ENCODE data around the gene DSTN. TPM values are rescaled to one million over a fixed set of nuclear protein-coding genes. Genes with fewer than 3 reads are reported as not detected.

The DSTN gene
- total RNA-seq, 1 donor from 2014 or later = 233 TPM

- Mint-ChIP-seq H3K4me3 (ENCODE audit: unreplicated experiment) (peak overlapping the region; percentile 10), H3K36me3 (ENCODE audit: unreplicated experiment) (no peaks in the 10 kb centered on the region), H3K27ac (ENCODE audit: unreplicated experiment) (peak overlapping the region; percentile 91), H3K27me3 (ENCODE audit: unreplicated experiment) (no peaks in the 10 kb centered on the region), H3K9me3 (ENCODE audit: unreplicated experiment) (peaks cover 2% of the 10 kb centered on the region), H3K4me1 (ENCODE audit: low read depth, unreplicated experiment) (peaks cover 45% of the 10 kb centered on the region)
- DNase-seq = peak; percentile 9
- no peak for TF ChIP-seq CTCF (IDR thresholded peaks at IDR 0.05; ENCODE audit: partially characterized antibody, unreplicated experiment)
Measured at GRCh38 chr20:17646209-17646960, 76.5 kb downstream of the DSTN start.

- DNase-seq = peak; percentile 38
- no peaks in the 10 kb centered on the region for H3K36me3 Mint-ChIP-seq (ENCODE audit: unreplicated experiment)
- H3K4me3 Mint-ChIP-seq (ENCODE audit: unreplicated experiment) = peak overlapping the region; percentile 10
- H3K27me3 Mint-ChIP-seq (ENCODE audit: unreplicated experiment) = no peaks in the 10 kb centered on the region
- peaks cover 2% of the 10 kb centered on the region for H3K9me3 Mint-ChIP-seq (ENCODE audit: unreplicated experiment)
- H3K27ac Mint-ChIP-seq (ENCODE audit: unreplicated experiment) = peak overlapping the region; percentile 91
- H3K4me1 Mint-ChIP-seq (ENCODE audit: low read depth, unreplicated experiment) = peaks cover 45% of the 10 kb centered on the region
- TF ChIP-seq CTCF (IDR thresholded peaks at IDR 0.05; ENCODE audit: partially characterized antibody, unreplicated experiment) = no peak
Measured at GRCh38 chr20:17646961-17647301, 77.1 kb downstream of the DSTN start.

- peak overlapping the region; percentile 91 for H3K27ac Mint-ChIP-seq (ENCODE audit: unreplicated experiment)
- H3K4me1 Mint-ChIP-seq (ENCODE audit: low read depth, unreplicated experiment) = peaks cover 46% of the 10 kb centered on the region
- H3K27me3 Mint-ChIP-seq (ENCODE audit: unreplicated experiment) = no peaks in the 10 kb centered on the region
- H3K9me3 Mint-ChIP-seq (ENCODE audit: unreplicated experiment) = peaks cover 2% of the 10 kb centered on the region
- no peak overlapping the region for H3K4me3 Mint-ChIP-seq (ENCODE audit: unreplicated experiment)
- peak; percentile 13 for DNase-seq
- TF ChIP-seq CTCF (IDR thresholded peaks at IDR 0.05; ENCODE audit: partially characterized antibody, unreplicated experiment) = no peak
- no peaks in the 10 kb centered on the region for H3K36me3 Mint-ChIP-seq (ENCODE audit: unreplicated experiment)
Measured at GRCh38 chr20:17647391-17648314, 77.8 kb downstream of the DSTN start.

- Mint-ChIP-seq H3K9me3 (ENCODE audit: unreplicated experiment) (peaks cover 2% of the 10 kb centered on the region), H3K27me3 (ENCODE audit: unreplicated experiment) (no peaks in the 10 kb centered on the region), H3K4me1 (ENCODE audit: low read depth, unreplicated experiment) (peaks cover 50% of the 10 kb centered on the region), H3K36me3 (ENCODE audit: unreplicated experiment) (no peaks in the 10 kb centered on the region), H3K27ac (ENCODE audit: unreplicated experiment) (no peak overlapping the region), H3K4me3 (ENCODE audit: unreplicated experiment) (no peak overlapping the region)
- TF ChIP-seq CTCF (IDR thresholded peaks at IDR 0.05; ENCODE audit: partially characterized antibody, unreplicated experiment) = no peak
- peak; percentile 22 for DNase-seq
Measured at GRCh38 chr20:17648315-17648646, 78.4 kb downstream of the DSTN start.

Data from glutamatergic neuron (in vitro differentiated cells).